NK-92 treated with Interleukin-12 subunit alpha and Interleukin-12 subunit beta, amount 100 ng/mL, for 24 hours (cell line): ENCODE results near the gene CPEB1.

ENCODE experiments used
- DNase-seq: peaks from one replicate; lab custom pipeline; 2025; lab: John Stamatoyannopoulos, UW

CPEB1 gene

DNA sequence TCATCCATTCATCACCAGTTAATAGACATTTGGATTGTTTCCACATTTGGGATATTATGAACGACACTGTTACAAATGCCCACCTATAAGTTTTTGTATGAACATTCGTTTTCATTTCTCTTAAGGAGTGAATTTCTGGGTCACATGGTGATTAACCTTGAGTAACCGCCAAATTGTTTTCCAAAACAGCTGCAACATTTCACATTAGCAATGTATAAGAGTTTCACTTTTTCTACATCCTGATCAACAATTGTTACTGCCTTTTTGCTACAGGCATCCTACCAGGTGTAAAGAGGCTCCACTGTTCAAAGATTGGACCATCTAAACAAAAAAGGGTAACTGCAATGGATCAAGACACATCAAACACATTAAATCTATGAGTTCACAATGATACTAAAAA is 52.0 kb downstream of the CPEB1 start:
- no peak for DNase-seq

DNA sequence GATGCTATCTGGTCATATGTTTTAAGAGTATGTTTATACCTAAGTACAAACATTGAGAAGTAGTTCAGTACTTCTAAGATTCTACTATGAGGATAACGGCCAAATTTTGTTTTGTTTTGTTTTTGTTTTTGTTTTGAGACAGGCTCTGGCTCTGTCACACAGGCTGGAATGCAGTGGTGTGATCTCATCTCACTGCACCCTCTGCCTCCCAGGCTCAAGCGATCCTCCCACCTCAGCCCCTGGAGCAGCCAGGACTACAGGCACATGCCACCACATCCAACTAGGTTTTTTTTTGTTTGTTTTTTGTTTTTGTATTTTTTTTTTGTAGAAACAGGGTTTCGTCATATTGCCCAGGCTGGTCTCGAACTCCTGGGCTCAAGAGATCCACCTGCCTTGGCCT is 59.4 kb downstream of the CPEB1 start:
- DNase-seq: no peak

DNA sequence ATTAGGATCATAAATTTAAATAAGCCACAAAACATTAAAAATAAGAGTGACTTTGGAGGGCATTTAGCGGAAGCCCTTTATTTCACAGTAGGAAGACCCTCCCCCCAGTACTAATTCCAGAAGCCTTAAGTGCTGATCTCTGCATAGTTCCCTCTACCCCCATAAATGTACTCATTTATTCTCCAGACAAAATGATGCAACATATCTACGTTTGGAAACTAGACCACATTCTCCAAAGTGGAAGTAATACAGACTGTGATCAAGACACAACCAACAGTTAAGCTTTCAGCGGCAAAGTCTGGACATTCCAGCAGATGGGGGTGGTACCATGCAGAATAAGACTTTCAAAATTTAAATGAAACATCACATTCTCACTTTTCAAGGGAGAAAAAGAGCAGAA is 62.1 kb downstream of the CPEB1 start:
- DNase-seq: no peak

DNA sequence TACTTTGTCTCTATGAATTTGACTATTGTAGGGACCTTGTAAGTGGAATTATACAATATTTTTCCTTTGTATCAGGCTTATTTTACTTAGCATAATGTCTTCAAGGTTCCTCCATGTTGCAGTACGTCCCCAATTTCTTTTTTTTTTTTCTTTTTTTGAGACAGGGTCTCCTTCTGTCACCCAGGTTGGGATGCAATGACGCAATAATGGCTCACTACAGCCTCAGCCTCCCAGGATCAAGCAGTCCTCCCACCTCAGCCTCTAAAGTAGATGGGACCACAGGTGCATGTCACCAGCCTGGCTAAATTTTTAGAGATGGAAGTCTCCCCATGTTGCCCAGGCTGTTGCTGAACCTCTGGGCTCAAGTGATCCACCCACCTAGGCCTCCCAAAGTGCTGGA is 66.5 kb downstream of the CPEB1 start:
- no peak for DNase-seq

DNA sequence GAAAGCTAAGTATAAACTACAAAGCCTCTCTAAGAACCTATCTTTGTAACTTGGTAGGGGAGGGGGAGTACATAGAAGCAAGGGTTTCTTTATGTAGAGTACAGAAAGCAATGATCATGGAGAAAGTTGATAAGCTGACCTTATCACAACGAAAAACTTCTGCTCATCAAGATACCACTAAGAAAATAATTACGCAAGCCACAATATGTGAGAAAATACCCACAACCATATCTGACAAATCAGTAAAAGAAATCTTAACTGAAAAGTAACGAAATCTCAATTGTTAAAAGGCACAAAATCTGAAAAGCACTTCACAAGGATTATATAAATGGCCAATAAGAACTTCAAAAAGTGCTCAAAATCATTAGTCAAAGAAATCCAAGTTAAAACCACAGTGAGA is 71.8 kb downstream of the CPEB1 start:
- DNase-seq: no peak

DNA sequence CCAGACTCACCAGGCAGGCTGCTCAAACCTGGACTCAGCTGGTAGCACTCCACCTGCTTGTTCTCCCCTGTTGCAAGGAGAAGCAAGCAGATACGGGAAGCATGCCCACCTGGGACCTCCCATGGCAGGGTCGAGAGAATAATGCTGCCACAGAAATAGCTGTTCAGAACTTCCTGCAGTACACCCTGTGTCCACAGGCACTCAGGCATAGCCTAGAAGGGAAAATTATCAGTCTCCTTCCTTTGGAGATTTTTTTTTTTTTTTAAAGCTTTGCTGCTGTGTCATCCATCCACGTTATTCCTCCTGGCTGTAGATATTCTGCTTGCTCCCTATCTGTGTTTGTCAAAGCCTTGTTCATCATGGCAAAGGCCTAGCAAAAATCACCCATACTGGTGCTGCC is 74.2 kb downstream of the CPEB1 start:
- DNase-seq: no peak

DNA sequence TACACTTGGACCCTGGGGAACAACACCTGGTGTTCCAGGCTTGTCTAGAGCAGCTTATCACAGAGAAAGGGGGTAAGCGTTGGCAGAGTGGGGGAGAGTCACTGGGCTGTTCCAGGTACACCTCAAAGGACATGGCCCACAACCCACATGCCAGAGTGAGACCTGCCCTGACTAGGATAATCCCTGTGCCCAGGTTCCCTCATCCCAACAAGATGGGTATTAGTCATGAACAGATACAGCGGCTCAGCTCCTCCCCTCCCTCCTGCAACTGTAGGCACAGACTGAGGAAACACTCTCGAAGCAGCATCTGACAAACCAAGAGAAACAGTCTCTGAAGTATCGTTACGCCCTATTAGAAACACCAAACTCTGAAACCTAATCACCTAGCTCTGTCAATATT is 74.9 kb downstream of the CPEB1 start:
- DNase-seq: no peak

DNA sequence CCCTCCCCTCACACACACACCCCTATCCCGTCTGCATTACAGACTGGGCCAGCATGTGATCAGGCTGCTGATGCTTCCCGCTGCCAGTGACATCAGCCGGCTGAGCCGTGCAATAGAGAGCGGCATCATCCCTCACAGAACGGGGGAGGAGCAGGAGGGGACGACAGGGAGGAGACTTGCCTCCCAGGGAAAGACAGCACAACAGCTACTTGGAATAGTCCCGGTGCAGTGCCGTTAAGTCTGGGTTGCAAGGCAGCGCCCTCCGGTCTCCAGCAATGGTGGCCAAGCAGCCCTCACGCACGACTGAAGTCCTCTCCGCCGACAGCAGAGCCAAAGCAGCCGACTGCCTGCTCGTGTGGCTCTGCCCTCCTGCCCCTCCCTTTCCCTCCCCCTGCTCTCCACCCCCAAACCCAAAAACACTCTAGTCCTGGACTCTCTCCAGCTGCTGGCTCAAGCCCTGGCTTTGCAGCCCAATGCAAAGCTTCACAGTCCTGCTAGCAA is 75.4 kb downstream of the CPEB1 start:
- no peak for DNase-seq

DNA sequence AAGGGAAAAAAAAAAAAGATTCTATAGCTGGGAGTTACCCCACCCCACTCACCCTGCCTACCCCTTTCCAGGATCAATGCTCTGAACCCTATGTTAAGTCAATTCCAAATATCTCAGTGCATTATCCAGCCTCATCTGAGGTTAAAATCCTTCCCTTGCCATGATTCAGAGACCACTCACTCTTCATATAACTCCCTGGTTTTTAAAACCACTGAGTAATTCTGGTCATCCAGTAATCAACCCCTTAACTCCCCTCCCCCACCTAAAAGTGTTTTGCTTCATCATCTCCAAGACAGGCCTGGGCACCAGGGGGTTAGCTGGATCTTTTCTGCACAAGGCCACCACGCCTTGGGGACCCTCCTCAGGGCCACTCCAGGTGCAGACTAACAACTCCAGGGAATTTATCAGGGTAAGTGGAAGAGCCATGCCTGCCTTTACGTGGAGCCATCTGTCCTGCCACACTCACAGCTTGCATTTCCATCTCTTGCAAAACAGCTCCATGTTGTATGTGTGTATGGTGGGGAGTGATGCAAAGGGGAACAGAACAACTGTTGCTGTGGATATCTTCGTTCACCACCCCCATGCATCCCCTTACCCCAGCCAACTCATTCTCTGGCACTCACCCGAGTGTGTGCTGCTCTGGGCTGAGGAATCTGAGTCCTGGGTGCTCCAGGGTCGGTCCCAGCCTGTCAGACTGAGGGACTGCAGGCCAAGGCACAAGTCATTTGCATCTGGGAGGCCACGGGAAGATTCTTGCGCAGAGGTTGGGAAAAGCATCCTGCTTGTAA is 76.2 kb downstream of the CPEB1 start:
- DNase-seq: no peak

DNA sequence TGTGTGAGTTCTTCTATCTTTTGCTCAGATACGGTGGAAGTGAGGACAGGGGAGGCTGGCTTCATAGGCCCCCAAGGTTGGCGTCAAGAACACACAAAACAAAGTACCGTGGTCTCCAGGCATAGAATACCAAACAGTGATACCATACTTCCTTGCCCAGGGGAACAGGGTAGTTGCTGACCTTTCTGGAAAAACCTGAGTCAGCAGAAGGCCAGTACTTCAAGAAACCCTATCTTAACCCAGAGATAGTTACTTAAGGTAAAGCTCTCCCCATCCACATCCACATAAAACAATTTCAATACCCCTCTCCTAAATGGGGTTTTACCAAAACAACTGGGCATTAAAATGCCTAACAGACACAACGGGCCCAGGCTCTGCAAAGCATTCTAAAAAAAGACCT is 77.3 kb downstream of the CPEB1 start:
- no peak for DNase-seq

DNA sequence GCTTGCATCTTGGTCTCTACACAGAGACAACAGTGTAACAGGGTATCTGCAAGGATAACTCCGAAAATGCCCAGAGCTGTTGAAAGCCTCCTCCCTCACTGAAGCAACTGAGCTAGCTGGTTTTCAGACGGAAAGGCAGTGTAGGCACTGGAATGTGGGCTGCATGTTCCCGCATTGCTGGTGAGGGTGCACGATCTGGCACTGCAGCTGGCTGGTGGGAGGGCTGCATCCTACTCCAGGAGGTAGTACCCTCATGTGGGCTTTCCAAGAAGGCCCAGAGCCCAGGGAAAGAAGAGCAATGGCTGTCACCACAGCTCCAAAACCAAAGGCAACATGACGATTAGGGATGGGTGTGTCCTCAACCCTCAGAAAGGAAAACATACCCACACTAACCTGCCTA is 78.2 kb downstream of the CPEB1 start:
- no peak for DNase-seq

DNA sequence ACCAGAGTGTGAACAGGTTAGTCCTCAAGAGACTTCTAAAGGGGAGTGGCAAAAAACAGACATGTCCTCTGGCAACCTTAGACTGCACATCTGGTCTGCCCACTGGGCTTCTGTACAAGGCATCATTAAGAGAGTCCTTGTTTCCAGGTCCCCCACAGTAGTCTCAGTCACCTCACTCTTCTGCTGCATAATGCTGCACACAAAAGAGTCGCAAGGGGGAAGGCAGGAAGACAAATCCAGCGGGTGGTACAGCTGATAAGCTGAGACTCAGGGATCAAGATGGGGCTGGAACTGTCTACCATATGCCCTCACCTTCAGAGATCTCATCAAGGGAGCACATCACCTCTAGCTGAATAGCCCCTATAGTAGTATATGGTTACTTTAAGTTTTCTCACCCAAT is 79.5 kb downstream of the CPEB1 start:
- no peak for DNase-seq

DNA sequence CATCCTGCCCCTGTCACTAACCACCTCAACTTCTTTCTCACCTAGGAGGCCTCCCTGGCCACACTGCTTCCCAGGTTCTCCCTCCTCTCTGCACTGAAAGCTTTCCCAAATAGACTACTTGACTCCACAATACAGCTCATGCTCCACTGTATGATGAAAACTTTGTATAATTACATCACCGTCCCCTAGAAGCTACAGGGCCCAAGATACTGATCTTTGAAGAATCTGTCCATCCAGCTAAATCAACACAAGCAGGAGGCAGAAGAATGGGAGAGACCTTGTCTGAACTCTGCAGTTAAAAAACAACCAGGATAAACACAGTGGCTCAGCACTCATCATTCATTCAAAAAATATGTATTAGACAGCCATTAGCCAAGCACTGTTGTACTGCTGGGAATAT is 80.5 kb downstream of the CPEB1 start:
- no peak for DNase-seq

DNA sequence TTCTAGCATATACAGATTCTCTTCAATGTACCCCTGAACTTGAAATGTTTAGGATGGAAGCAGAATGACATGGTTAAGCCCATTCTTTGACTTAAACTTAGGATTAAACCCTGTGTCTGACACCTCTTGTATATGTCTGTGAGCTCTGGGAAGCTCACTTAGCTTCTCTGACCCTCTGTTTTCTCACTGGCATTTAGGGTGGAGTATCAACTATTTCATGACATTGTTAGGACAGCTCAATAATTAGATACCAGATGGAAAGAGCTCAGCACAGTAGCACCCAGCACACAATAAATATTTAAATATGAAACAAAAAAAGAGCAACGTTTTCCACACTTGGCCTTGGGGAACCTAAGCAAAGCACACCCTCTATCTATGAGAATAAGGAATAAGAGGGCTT is 88.7 kb downstream of the CPEB1 start:
- no peak for DNase-seq

DNA sequence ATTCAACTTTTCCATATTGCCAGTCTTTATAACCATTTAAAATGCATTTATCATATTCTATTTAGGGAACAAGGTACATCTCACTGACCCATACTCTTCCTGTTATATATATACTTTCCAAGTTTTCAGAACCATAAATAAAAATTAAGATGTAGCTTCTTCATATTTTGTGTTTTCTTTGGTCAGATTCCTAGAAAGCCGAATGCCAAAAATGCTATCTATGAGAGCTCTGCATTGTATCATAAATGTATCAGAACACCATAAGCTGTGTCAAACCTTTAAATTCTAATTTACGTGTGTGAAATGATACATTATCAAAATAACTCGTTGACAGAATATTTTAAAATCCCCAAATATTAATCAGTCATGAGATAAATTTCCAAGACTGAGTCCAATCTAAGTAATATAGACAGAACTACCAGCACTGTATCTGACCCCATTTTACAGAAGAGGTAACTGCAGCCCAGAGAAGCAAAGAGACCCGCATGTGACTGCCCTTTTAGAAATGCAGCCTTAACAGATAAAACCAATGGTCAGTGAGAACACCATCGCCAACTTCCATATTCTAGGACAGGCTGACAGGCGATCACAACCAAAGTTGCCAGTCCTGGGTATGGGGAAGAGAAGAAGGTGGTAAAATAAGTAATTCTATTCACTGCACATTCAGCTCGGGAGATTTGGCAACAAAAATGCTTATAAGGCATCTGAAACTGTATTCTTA is 90.7 kb downstream of the CPEB1 start:
- DNase-seq: no peak

DNA sequence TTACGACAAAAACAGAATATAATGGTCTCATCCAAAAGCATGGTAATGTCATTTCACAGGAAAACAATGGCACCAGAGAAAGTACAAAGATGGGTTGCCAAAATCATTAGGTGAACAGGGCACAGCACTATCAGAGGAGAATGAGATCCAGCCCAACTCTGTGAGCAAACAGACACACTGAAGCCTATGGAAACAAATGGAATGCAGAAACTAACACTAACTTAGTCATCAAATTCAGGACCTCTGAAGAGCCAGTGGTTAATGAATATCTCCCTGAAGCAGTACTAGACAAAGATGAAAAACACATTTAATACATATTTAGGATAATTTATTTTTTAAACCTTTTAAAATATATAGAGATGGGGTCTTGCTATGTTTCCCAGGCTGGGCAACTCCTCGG is 92.3 kb downstream of the CPEB1 start:
- DNase-seq: no peak

DNA sequence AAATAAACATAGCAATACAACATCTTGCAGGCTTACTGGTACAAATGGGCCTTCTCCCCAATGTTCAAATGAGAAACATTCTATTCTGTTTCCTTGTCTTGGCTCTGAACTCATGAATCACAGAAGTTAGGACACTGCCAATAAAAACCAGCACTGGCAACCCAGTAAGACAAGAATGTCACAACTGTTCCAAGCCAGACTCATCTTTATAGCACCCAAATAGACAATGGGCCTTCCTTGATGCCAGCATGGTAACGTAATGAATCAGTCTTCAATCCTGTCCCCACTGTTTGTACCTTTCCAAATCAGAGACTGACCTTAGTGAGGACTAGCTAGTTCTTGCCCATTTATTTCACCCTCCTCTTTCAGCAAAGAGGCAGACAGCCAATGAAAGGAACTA is 92.8 kb downstream of the CPEB1 start:
- DNase-seq: no peak

DNA sequence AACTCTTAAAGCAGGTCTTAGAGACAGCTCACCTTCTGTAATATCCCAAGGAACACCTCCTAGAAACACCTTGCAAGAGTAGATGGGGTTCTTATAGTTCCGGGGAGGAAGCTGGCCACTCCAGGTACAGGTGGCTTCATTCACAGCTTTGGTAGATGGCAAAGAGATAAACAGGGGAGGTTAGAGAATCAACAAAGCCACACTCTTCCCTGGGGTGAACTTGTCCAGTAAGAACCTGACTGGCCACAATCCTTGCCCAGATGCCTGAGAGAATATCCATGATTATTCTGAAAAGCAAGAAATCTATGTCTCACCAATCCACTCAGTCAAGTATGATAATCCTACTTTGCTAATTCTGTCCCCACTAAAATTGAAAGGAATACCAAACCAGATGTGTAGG is 93.3 kb downstream of the CPEB1 start:
- no peak for DNase-seq

DNA sequence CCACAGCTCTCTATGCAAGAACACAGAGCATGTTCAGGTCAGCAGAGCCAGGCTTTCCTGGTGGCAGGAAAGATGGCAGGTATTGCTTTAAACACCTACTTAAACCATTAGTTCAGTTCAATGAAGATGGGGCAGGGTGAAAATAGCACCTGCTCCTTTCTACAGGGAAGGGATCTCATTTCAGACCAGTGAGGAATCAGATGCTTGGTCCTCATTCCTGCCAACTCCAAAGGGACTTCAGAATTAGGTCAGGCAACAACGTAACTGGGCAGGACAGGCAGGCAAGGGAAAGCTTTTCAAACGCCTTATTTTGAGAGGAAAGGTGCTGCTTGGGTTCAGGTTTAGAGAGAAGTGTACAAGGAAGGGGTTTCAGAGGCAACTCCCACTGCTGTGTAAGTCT is 94.3 kb downstream of the CPEB1 start:
- DNase-seq: no peak

DNA sequence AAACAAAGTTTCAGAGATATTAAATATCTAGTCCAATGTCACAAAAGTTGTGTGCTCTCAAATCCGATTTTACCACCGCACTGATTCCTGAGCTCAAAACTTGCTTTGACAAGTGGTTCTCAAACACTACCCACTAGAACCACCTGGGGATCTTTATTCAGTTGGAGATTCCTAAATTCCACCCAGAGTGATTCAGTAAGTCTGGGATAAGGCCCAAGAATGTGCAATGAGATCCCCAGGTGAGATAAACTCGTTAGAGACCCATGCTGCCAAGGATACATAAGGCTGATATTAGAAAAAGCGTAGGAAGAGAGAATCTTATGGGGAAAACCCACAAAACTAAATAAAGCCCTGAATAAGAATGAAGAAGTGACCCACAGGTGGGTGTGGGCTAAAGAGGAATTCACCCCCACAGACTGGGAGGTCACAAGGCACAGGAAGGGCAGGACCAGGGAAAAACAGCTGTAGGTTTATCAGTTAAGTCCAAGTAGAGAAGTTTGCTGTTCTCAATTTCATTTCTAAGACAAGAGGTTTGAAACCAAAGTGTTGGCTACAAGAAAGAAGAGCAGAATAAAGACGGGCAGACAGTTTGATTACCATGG is 95.4 kb downstream of the CPEB1 start:
- no peak for DNase-seq

DNA sequence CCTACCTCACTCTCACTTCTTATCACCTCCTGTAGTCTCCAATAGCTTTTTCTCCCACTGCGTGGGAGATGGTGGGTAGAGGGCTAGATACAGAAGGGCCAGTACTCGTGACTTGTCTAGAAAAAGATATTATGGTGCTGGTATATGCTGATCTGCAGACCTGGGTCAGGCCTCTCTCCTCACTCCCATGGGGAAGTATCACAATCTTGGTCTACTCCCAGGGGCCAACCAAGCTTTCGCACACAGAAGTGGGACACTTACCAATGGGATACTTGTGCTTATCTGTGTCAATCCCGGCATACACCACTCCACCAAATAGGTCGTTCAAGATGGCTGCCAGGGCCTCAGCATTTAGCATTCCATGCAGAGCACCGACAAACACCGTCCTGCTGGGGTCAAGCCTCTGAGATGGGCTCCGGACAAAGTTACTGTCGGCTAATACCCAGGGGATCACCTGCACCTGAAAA is 97.9 kb downstream of the CPEB1 start:
- no peak for DNase-seq

DNA sequence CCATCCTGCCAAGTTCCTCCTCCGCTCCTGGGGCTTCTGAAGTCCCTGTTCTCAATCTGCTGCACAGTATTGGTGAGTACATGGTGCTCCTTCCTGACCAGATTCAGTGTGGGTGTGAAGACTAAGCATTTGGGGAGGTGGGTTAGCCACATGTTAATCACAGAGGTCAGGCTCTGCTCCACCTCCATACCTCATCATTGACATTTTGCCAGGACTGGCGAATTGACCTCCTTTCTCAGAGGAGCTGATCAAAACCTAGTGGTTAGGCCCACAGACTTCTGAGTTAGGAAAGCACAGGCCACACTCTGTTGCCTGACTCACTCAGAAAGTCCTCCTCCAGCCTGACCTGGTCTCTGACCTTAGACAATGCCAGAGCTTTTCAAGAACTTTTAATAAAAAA is 98.5 kb downstream of the CPEB1 start:
- no peak for DNase-seq

DNA sequence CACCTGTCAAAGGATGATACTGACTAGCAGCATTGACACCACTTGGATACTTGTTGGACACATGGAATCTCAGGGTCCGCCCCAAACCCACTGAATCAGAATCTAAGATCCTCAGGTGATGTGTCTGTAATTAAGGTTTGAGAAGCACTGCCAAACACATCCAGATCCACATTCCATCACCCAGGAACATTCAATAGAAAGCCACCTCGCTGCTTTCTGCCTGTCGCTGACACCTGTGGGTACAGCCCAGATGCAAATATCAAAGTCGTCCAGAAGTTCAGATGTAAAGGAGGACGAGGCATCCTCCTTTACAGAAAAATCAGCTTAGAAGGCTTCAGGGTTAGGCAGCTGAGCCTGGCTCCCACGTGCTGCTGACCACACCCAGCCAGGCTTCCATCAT is 101.7 kb downstream of the CPEB1 start:
- DNase-seq: no peak
